ENCODE results near the gene CD207.

CD207 gene

GRCh38 chr2:70795164-70795995, 40.2 kb downstream of the CD207 start:
- H3K4me3 ChIP-seq (ENCODE audit: low read depth, low read length) = no peak overlapping the region

- no peak overlapping the region for H3K4me3 ChIP-seq (ENCODE audit: low read depth, low read length)
Measured at GRCh38 chr2:70793450-70793849, 42.2 kb downstream of the CD207 start.

GRCh38 chr2:70790136-70790828, 45.3 kb downstream of the CD207 start, which contains the start of gene FIGLA:
Gene FIGLA (minus strand): TSS chr2:70790643. CDS start chr2:70790638, 5 bp downstream.
- H3K4me3 ChIP-seq (ENCODE audit: low read depth, low read length) = no peak within 1 kb of the TSS

- no peak overlapping the region for H3K4me3 ChIP-seq (ENCODE audit: low read depth, low read length)
Measured at GRCh38 chr2:70789304-70790135, 46.1 kb downstream of the CD207 start.

GRCh38 chr2:70785137-70785911, 50.3 kb downstream of the CD207 start:
- no peak overlapping the region for H3K4me3 ChIP-seq (ENCODE audit: low read depth, low read length)

GRCh38 chr2:70784320-70784719, 51.3 kb downstream of the CD207 start:
- H3K4me3 ChIP-seq (ENCODE audit: low read depth, low read length) = no peak overlapping the region

Measured in iPS-11a (cell line).